GM19035 (cell line): Measurements from ENCODE around the gene ACYP1.

Experiments
- ATAC-seq: cut with Tn5 transposase; IDR thresholded peaks from one replicate; pipeline ENCODE4 v1.9.1; 2021; ENCODE audit not compliant: unreplicated experiment

The ACYP1 gene

DNA sequence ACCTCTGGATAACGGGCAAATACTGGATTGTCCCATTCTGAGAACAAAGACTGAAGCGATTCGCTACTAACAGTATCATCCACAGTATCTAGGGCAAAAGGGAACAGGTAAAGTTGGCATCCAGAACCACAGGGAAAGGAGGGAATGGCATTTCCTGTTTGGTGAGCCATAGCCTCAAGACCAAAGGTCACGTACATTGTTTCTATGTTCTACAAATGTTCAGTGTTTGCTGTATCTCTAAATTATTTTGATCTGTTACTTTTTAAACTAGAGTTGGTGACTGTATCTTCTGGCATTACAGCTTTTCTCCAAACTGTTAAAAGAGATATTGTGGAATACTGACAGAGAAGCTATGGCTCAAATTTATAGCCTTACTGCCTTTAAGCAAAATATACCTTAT, 22.2 kb downstream of the ACYP1 start:
- no peak for ATAC-seq

DNA sequence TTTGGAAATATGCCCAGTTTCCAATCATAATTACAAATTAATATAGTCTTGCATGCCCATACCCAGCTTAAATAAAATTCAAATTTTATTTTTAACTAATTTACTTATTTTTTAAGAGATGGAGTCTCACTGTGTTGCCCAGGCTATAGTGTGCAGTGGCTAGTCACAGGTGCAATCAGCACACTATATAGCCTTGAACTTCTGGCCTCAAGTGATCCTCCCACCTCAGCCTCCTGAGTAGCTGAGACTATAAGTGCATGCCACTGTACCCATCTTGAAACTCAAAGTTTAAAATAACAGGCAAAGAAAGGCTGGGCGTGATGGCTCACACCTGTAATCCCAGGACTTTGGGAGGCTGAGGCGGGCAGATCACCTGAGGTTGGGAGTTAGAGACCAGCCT, 22.9 kb downstream of the ACYP1 start:
- ATAC-seq, result no peak

DNA sequence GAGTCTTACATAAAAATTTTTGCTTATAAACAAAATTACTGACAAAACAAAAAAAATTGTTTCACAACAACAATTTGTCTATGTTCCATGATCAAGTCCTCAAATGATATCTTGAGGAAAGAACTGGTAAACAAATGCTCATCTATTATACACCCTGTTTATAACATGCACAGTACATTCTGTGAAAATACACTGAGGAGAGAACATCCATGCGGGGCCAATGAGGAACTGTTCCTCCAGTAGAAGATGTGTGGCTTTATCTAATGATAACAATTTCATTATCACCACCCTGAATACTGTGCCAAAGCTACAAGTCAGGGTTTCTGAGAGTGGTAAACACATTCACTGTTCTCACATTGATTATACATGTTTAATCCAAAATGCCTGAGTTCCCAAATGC, 23.3 kb downstream of the ACYP1 start:
- no peak for ATAC-seq

DNA sequence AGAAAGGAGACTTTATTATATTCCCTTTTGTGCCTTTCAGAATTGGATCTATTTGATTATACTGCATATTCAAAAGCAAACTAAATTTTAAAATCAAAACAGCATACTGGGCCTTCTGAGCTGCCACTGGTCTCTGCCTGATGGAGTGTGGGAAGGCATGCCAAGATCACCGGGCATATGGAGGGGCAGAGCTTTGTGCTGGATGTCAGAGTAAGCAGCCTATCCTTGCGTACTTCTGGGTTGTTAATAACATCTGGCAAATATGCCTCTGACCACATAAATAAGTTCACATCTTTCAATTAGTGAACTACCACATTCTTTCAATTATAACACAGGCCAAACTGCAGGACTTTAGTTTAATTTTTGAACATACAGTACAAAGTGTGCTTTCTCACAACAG, 30.9 kb downstream of the ACYP1 start:
- no peak for ATAC-seq

- ATAC-seq, result no peak
These were observed 33.7 kb downstream of the ACYP1 start for GRCh38 chr14:75030147-75030546.

- no peak for ATAC-seq
These were observed 37.9 kb downstream of the ACYP1 start for GRCh38 chr14:75025876-75026275.

DNA sequence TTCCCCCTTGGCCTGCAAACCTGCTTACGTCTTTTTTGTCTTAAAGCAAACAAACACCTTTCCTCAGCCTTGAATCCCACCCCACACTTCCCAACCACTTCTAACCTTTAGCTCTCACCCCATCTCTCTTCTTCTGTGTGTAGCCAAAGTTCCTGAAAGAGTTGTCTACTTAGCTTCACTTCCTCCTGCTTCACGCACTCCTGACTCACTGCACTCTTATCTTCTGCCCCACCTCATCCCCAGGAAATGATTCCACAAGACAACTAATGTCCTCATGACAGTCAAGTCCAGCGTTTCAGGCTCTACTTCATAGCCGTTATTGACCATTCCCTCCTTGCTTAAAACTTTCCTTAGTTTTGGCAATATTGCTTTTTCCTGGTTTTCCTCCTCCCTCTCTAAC, 38.7 kb downstream of the ACYP1 start:
- ATAC-seq, result no peak

- no peak for ATAC-seq
These were observed 40.7 kb downstream of the ACYP1 start for GRCh38 chr14:75023108-75023507.

DNA sequence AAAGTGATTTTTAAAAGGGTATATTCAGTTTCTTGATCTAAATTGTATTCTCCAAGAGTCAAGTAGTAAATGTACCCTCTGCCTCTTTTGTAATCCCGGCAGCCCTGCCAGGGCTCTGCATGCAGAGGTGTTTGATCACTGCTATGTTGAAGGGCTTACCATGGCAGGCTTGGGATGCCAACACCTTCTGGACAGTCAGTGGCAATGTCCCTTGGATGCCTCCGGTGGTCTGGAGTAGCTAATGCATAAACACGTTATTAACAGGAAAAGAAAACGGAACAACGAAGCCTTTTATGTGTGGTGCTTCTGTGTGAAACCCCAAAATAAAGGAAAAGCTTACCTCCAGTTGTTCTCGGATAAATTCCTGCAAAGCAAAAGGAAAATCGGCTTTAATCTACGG, 41.2 kb downstream of the ACYP1 start:
- no peak for ATAC-seq

DNA sequence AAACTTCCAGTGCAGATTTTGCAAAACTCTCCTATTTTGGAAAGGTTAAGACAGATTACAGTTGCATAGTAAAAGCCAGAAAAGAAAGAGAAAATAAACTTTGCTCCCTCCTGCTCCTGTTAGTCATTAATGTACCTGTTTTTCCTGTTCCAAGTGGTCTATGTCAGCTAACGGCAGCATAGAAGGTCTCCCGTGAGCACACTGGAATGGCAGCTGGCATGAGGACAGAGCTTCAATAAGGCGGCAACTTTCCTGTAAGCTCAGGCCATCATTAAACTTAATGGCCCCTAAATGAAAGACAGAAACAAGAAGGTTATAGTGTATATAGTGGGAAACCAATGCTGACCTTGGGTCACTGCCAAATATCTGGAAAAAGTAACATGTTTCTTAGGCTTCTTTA, 45.1 kb downstream of the ACYP1 start:
- no peak for ATAC-seq

GRCh38 chr14:75016815-75017214, 47.0 kb downstream of the ACYP1 start:
- ATAC-seq, result no peak

DNA sequence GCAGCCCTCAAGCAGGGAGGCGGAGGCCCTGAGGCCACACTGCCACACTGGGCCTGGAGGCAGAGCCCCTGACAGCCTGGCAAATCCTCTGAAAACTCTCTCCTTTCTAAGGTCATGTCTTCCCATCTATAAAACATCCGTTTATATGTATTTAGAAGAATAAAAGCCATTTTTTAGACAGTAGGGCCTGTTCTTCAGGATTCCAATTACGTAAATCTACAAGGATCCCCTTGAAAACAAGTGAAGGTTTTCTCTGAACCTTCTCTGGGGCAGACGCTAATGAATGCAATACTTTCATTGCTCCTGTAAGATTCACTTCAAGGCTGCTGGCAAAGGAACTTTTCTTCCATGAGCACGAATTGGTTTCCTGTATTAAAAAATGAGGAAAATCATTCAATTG, 48.3 kb downstream of the ACYP1 start:
- no peak for ATAC-seq

- no peak for ATAC-seq
These were observed 50.5 kb downstream of the ACYP1 start for GRCh38 chr14:75013290-75013689.

- ATAC-seq, result no peak
These were observed 52.3 kb downstream of the ACYP1 start for GRCh38 chr14:75011356-75011994.

- no peak for ATAC-seq
These were observed 53.2 kb downstream of the ACYP1 start for GRCh38 chr14:75010472-75011093.

- no peak for ATAC-seq
These were observed 54.6 kb downstream of the ACYP1 start for GRCh38 chr14:75009176-75009575.

DNA sequence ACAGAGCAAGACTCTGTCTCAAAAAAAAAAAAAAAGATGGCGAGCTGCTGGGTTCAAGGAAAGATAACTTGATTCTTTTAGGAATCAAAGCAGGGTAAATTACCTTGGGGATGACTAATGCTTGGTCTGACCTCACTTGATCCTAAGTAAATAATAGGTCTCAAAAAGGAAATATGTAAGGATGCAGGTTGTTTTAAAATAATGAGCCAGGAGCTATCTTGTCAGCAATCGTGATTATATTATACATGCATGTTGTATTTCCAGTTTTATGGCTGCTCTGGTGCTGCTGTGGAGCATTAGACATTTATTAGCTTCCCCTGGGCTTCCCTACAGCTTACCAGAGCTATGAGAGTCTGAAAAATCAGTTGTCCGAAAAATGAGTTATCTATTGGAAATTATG, 58.5 kb downstream of the ACYP1 start:
- no peak for ATAC-seq

GRCh38 chr14:75003250-75004027, 60.4 kb downstream of the ACYP1 start:
- ATAC-seq, result no peak
